Measurements from ENCODE around the gene MOB1A.
"Not testable (repeated sequence)": the region's sequence is repeated elsewhere in the genome, so short reads cannot be mapped to it uniquely, and the experiment has no call there.

Gene MOB1A

DNA sequence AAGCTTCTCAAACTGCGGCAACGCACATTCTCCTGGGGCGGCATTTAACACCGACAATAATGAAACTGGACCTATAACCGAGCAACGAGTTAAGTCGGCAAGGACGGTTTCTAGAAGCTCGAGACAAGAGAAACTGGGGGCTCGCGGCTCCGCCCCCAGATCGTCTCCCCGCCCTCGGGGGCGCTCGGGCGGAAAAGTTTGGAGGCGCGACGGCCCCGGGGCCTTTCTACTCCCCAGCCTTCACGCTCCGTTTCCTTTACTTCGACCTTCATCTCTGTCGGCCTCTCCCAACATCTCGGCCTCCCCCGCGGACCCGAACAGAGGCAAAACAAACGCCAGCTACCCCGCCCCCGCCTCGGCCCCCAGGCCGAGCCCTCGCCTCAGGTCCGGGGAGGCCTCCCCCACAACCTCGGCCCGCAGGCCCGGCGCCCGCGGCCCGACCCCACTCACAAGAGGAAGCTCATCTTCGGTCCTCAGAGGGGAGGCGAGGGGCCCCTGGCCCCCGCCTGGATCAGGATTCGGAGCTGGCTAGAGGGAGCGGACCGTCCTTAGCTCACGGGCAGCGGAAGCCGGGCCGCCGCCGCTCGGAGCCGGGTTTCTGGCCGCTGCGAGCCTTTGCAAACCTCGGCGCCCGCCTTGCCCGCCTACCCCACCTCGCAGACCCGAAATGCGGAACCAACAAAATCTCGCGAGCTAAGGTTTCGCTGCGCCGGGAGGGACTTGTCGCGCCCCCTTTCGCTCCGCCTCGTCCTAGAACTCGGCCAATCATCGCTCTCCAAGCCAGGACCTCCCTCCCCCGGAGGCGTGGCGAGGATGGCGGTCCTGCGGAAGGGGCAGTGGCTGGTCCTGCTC is at the start of gene MOB1A:
MOB1A (minus strand) TSS at position 669 of the 852 bp plus-strand sequence; CDS start at position 464, 205 bp downstream.
- DNase-seq (ENCODE audit: low read depth in 2 of 3, low spot score in 1 of 3): peak; percentile 97 to 98 (median 97)

DNA sequence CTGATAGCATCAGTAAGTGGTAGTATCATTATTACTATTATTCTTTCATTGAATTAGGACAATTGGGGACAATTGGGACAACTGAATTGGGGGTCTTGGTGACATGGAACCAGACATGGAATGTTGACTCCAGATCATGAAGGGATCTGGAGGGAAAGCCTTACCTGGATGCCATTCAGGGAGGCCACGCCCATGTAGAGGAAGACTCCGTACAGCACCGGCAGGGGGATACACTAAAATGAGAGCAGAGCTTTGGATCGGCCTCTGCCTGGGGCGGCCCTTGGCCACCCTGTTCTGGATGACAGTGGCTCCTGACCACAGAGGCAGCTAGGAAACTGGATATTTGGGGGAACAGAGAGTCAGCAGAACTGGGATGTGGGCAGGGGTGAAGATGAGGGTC is 49.0 kb upstream of the MOB1A start:
- DNase-seq (ENCODE audit: low read depth in 2 of 3, low spot score in 1 of 3): no peak

DNA sequence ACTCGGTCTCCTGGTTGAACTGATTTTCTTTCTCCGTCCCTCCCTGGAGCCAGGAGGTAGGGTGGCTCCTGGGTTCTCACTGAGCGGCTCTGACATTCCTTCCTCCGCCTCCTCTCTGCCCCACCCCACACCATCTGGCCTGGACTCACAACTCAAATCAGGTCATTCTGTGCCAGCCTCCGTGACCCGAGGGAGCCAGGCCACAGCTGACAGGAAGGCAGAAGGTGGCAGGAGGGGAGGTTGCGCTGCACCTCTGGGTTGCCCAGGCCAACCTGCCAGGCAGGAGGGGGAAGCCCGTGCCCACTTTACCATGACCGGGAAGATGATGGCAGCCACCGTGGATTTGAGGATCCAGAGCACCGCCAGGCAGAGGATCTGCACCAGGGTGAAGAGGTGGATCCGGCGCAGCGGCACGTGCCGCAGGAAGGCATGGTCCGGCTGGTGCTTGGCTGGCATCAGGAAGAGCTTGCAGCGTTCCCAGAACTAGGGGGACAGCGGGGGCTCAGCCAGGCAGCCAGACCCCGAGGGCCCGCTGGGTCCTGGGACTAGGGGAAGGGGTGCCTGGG is 48.1 kb upstream of the MOB1A start:
- DNase-seq (ENCODE audit: low read depth in 2 of 3, low spot score in 1 of 3): no peak

DNA sequence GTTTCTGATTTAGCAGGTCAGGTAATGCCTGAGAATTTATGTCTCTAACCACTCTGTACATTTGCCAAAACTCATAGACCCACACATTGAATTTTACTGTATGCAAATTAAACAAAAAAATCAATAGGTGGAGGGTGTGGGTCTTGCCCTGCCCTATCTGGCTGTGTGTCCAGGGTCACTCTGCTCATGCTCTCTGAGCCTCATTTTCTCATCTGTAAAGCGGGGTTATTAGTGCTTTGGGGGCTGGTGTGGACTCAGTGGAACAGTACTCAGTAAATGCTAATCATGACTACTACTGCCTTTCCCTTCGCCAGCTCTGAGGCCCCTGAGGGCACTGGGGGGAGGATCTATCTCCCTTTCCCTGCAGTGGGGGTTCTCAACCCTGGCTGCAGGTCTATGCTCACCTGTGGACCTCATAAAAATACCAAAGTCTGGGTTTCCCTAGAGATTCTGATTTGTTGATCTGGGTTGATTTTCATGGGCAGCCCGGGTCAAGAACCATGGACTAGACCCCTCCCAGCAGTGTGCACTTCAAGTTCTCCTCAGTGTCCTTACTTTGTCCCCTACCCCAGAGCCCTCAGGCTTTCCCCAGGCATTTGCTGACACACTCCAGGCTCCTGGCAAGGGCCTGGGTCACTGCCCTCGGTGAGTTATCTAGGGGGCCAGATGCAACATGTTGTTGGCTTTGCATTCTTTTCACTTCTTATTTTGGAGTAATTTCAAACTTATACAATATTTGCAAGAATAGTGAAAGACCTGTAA is 47.2 kb upstream of the MOB1A start:
- DNase-seq (ENCODE audit: low read depth in 2 of 3, low spot score in 1 of 3): no peak

DNA sequence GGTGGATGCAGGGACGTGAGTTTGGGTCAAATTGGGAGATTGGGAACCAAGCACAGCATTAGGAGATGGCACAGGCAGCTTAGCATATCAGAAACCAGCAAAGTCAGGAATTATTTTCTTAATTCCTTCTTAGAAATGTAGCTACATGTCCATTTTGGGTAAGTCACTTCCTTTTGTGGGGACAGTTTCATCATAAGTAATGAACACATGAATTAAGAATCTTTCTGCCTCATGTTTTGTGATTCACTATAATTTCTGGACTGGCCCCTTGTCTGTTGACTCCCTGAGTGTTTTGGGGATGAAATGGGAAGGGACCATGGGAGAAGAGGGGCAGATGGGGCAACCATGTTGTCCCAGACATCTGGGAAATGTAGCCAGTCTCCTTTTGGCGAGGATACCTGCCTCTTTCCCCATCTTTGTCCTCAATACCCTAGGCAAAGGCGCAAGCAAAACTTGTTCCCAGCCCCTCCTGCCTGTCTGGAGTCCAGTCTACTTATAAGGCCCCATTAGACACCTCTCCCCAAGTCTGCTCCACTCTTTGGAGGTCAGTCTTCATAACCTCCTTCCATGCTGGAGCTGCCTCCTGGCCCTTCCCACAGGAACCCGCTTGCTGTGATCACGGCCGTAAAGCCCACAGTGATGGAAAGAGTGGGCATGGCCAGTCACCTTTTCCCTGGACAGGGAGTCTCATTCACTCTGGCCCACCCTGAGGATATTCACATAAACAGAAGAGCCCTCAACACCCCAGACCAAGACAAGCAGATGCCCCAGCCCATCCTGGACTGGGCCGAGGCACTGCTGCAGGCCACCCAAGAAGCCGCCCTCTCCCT is 45.5 kb upstream of the MOB1A start:
- no peak for DNase-seq (ENCODE audit: low read depth in 2 of 3, low spot score in 1 of 3)

DNA sequence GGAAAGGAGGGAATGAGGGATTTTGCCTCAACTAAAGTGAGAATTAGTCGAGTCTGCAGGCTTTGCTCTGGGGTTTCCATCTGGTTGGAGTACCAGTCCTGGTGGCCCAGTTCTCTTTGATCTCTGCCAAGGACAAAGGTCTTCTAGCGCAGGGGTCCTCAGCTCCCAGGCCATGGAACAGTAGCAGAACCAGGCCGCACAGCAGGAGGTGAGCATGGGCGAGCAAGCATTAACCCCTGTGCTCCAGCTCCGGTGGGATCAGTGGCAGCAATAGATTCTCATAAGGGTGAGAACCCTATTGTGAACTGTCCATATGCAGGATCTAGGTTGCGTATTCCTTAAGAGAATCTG is 43.6 kb upstream of the MOB1A start:
- DNase-seq (ENCODE audit: low read depth in 2 of 3, low spot score in 1 of 3): no peak

DNA sequence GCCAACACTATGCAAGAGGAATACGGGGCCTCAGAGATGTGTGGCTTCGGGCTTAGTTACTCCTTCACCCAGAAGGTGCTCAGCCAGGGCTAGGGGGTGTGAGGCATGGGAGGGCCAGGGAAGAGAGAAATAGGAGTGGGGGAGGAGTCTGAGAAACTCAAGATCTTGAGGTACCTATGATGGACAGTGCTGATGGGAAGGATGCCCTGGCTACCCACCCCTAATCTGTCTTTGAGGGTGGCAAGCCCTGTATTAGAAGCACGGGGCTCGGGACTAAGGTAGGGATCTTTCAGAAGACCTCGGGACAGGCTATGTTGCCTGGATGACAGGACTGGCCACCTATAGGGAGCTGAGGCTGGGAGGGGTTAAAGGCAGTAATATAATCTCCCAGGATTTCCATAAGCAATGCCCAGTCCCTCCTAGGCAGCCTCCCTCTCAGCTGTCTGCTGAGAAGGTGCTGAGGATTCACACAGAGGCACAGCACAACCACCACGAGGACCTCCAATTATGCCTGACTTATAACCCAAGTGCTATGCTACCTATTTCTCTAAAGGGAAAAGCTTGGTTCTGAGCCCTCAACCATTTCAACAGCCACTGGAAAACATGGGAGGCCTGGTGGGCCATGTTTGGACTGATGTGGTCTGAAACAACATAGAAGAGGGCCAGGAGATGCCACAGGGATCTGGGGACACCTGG is 43.1 kb upstream of the MOB1A start:
- no peak for DNase-seq (ENCODE audit: low read depth in 2 of 3, low spot score in 1 of 3)

DNA sequence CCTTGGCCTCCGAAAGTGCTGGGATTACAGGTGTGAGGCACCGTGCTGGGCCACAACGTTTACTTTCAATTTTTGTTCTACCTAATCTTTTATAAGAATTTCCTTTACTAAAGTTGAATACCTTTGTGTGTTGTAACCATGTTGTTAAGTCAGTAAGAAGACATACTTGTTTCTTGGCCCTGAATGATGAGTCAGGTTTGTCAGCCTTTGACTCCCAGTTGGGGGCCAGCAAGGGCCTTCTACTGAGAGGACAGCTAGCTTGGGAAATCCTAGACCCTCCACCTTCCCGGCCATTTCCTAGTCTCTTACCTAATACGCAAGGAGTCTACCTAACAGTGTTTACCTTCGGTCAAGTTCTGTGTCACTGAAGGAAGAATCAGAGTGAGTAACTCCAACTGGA is 42.4 kb upstream of the MOB1A start:
- DNase-seq (ENCODE audit: low read depth in 2 of 3, low spot score in 1 of 3): no peak

DNA sequence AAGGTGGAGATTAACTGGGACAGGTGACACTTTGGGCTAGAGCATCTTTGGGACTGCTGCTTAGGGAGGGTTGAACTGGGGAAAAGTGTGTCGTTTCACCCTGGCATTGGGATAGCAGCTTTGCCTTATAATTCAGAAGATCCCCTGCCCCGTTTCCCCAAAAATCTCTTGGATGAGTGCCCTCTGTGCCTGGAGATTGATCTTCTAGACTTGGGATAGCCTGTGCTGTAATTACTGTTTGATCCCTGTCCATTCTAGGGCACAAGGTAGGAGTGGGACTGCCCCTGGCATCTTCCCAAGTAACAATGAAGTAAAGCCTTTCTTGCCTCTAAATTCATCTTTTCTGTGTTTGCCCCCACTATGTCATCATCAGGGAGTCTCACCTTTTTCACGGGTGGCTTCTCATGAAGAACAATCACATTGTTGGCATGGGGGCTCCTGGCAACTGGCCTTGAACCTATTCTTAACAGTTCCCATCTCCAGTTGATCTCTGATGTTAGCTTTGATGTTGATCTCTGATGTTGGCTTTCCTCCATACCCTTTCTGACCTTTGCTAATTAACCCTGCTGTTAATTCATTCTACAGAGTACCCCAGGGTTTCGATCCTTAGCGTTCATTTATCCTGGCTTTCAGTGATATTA is 41.3 kb upstream of the MOB1A start:
- no peak for DNase-seq (ENCODE audit: low read depth in 2 of 3, low spot score in 1 of 3)

DNA sequence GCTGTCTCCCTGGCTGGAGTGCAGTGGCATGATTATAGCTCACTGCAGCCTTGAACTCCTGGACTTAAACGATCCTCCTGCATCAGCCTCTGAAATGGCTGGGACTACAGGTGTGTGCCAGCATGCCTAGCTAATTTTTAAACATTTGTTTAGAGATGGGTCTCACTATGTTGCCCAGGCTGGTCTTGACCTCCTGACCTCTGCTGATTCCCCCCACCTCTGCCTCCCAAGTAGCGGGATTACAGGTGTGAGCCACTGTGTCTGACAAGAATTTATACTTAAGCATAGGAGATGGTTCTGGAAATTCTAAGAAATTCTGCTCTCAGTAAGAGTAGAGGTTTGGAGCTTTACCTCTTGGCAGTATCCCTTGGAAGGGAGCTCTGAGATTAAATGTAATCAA is 38.0 kb upstream of the MOB1A start:
- DNase-seq (ENCODE audit: low read depth in 2 of 3, low spot score in 1 of 3): no peak

DNA sequence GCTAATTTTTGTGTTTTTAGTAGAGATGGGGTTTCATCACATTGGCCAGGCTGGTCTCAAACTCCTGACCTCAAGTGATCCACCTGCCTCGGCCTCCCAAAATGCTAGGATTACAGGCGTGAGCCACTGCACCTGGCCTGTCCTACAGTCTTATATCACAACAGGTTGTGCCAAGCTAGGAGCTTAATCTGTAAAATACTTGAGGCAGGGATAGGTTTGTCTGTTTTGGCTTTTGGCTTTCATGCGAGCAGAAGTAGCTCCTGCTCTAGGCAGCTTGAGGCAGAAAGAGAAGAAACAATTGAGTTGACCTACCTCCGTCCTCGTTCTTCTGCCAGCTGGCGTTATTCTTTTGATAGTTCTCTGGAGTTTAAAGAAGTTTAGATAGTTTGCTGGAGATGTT is 37.1 kb upstream of the MOB1A start:
- not testable (repeated sequence) for DNase-seq (ENCODE audit: low read depth in 2 of 3, low spot score in 1 of 3)

DNA sequence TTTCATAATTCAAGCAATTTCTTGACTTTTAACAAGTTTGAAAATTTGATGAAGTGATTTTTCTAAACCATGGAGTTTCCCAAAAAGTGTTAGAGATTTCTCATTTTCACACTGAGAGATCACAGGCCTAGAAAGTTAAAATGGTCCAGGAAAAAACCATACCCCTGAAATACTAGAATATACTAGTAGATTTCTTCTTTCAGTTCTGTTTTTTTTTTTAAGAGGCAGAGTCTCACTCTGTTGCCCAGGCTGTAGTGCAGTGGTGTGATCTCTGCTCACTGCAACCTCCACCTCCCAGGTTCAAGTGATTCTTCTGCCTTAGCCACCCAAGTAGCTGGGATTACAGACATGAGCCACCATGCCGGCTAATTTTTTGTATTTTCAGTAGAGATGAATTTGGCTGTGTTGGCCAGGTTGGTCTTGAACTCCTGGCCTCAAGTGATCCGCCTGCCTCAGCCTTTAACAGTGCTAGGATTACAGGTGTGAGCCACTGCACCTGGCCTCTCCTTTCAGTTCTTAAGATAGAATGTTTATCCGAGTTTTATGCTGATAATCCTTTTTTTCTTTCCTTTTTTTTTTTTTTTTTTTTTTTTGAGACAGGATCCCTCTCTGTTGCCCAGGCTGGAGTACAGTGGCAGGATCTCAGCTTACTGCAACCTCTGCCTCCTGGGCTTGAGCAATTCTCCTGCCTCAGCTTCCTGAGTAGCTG is 34.2 kb upstream of the MOB1A start:
- DNase-seq (ENCODE audit: low read depth in 2 of 3, low spot score in 1 of 3): no peak

DNA sequence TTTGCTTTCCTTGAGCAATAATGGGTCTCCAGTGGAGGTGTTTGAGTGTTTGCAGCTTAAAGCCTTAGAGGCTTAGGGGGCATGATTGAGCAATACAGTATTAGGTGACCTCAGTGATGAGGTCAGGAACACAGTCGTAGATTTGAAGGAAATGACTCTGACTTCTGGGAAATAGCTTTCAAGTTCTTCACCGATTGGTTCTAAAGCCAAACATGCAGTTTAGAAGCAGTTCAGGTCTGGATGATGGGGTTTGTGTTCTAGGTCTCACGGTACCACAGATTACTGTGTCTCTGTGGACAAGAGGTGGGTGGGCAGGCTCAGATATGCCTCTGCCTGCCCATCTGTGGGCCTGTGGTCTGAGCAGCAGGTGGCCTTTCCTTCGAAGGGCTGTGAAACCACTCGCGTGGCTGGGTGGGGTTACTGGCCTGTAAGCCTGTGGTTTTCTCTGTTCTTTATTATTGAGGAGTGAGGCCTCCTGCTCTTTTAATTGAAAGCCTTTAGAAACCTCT is 27.6 kb upstream of the MOB1A start:
- DNase-seq (ENCODE audit: low read depth in 2 of 3, low spot score in 1 of 3): peak in 1 of 3 donors; percentile 49

DNA sequence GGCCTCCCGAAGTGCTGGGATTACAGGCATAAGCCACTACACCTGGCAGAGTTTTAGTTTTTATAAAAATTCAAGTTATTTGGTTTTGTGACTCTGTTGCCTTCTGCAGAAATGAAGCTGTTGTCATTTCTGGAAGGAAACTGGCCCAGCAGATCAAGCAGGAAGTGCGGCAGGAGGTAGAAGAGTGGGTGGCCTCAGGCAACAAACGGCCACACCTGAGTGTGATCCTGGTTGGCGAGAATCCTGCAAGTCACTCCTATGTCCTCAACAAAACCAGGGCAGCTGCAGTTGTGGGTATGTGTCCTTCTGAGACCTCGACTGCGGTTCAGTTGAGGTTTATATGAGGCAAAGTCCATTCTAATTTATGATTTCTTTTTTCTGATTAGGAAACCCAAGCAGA is 26.9 kb upstream of the MOB1A start:
- DNase-seq (ENCODE audit: low read depth in 2 of 3, low spot score in 1 of 3): no peak

DNA sequence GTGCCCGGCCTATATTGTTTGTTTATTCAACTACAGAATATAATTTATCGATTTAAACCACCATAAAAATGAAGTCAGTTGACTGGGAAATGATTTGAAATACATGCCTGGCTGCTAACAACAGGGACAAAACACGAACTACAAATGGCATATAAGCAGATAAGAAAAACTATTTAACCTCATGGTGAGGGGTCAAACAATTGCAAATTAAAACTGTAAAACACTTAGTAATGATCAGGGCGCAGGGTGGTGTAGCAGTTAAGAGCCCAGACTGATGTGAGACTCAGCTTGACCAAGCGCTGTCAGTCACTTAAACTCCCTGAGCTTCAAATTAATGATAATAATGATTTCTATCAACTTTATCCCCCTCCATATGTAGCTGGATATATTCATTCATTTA is 26.4 kb upstream of the MOB1A start:
- DNase-seq (ENCODE audit: low read depth in 2 of 3, low spot score in 1 of 3): no peak

DNA sequence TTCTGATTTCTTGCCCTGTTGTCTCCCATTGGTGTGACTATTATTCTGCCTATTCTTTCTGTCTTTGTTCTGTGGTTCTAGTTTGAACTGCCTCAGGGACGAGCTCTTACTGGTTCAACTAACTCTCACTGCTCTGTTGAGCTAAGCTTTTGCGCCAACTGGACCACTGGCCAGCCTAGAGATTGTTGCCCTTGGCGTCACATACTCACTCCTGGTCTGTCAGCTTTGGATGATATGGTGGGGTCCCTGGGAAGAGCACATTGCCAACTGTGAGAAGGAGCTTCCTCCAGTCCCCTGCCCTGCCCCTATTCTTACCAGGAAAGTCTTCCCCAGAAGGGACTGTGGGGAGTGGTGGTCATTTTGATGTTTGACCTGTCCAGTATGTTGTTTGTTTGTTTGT is 25.8 kb upstream of the MOB1A start:
- no peak for DNase-seq (ENCODE audit: low read depth in 2 of 3, low spot score in 1 of 3)

DNA sequence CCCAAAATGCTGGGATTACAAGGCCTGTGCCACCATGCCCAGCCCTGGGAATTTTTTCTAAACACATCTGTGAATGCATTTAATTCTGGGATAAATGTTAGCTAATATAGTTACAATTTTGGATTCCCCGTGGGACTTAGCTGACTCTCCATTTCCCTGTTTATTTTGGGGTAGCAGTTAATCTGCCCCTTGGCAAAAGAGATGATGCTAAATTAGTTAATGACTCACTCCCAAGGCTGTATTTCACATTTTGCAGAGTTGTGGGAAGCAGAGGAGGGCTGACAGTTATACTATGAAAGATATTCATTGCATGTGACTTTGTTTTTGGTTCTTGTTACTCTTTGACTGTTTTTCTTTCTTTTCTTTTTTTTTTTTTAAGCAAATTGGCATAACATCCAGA is 22.9 kb upstream of the MOB1A start:
- DNase-seq (ENCODE audit: low read depth in 2 of 3, low spot score in 1 of 3): no peak

DNA sequence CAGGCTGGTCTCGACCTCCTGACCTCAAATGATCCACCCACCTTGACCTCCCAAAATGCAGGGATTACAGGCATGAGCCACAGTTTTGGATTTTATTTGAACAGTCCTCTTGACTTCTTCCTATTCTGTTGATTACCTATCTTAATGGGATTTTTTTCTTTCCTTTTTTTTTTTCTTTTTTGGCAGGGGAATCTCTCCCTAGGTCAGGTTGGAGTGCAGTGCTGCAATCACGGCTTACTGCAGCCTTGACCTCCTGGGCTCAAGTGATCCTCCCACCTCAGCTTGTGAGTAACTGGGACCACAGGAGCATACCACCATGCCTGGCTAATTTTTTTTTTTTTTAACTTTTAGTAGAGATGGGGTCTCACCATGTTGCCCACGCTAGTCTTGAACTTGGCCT is 22.5 kb upstream of the MOB1A start:
- no peak for DNase-seq (ENCODE audit: low read depth in 2 of 3, low spot score in 1 of 3)

DNA sequence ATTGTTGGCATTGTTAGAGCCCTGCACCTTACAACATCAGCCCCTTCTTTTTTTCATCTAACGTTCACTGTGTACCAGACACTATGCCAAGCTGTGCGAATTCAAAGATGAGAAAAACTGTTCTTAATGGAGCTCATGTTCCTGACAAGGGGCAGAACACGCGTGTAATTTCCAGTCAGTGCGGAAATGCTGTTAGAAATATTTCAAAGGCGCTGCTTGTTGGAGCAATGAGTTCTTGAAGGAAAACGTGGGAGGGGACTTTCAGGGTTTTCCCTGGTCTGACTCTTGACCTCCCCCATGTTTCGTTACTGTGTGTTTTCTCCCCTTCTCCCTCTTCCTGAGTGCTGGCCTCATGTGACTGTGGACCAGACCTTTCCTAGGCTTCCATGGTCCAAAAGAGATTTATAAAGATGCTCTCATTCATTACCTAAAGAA is 21.2 kb upstream of the MOB1A start:
- peak in 1 of 3 donors; percentile 50 for DNase-seq (ENCODE audit: low read depth in 2 of 3, low spot score in 1 of 3)

All from stimulated activated CD4-positive, alpha-beta T cell treated with anti-CD3 and anti-CD28 coated beads, Interleukin-12 subunit alpha, Interleukin-12 subunit beta, amount 100 ng/mL, for 48 hours (primary cell).